Vagina (tissue), 2 donors: ENCODE results near the gene TRIM65. TPM values are rescaled to one million over a fixed set of nuclear protein-coding genes. Genes with fewer than 3 reads are reported as not detected.

Experiments
- DNase-seq, 2 donors: peaks; one replicate each; pipeline ENCODE4 v3.0.0-alpha.2; 2017; ENCODE audit errors: extremely low spot score in 2 of 2
- H3K27ac ChIP-seq: fragments of 200-600 bp; sonication (generic); one replicate; pipeline ENCODE4 v1.5.1; 2019
- H3K27me3 ChIP-seq: fragments of 200-600 bp; sonication (generic); one replicate; pipeline ENCODE4 v1.5.1; 2019
- H3K36me3 ChIP-seq, 2 donors: fragments of 200-600 bp; sonication (generic); one replicate each; pipeline ENCODE4 v1.5.1; 2017 to 2019
- H3K4me1 ChIP-seq: fragments of 200-600 bp; sonication (generic); one replicate; pipeline ENCODE4 v1.5.1; 2019
- H3K4me3 ChIP-seq, 2 donors: fragments of 200-600 bp; sonication (generic); 1 replicate in 1 of 2; 2 replicates in 1 of 2; pipeline ENCODE4 v1.5.1; 2016 to 2019
- H3K9me3 ChIP-seq: fragments of 200-600 bp; sonication (generic); one replicate; pipeline ENCODE4 v1.5.1; 2019
- CTCF ChIP-seq, 3 experiments: fragments of 450-650 bp in 2 of 3; fragments of 200-600 bp in 1 of 3; sonication (generic) in 1 of 3; IDR thresholded peaks; one replicate each; pipeline ENCODE4 v1.5.1; 2017 to 2019; ENCODE audit warnings: antibody characterized with exemption in 3 of 3, mild to moderate bottlenecking in 2 of 3, moderate library complexity in 2 of 3
- POLR2A ChIP-seq, 2 donors: fragments of 450-650 bp; IDR thresholded peaks; one replicate each; pipeline ENCODE4 v1.6.1; 2017; ENCODE audit warnings: antibody characterized with exemption in 2 of 2, mild to moderate bottlenecking in 2 of 2, moderate library complexity in 2 of 2
- POLR2AphosphoS5 ChIP-seq, 2 donors: sonication (generic); formaldehyde crosslinking; IDR thresholded peaks; one replicate each; pipeline ENCODE4 v1.9.0; 2017; ENCODE audit warnings: antibody characterized with exemption in 2 of 2, mild to moderate bottlenecking in 2 of 2, low read depth in 1 of 2; ENCODE audit not compliant: insufficient read depth in 1 of 2
- intact Hi-C: fragments of 100-400 bp; cut with DNase I; formaldehyde crosslinking; loops from one replicate; pipeline ENCODE4 v1.15.1; 2023
- total RNA-seq: library from RNA; depleted of rRNA; stranded (reverse); fragments of >200 nt; gene quantifications from one replicate; pipeline ENCODE4 v1.2.3, GENCODE V29; 2016

The TRIM65 gene
- total RNA-seq, 1 donor from 2014 or later, result 59.9 TPM

DNA sequence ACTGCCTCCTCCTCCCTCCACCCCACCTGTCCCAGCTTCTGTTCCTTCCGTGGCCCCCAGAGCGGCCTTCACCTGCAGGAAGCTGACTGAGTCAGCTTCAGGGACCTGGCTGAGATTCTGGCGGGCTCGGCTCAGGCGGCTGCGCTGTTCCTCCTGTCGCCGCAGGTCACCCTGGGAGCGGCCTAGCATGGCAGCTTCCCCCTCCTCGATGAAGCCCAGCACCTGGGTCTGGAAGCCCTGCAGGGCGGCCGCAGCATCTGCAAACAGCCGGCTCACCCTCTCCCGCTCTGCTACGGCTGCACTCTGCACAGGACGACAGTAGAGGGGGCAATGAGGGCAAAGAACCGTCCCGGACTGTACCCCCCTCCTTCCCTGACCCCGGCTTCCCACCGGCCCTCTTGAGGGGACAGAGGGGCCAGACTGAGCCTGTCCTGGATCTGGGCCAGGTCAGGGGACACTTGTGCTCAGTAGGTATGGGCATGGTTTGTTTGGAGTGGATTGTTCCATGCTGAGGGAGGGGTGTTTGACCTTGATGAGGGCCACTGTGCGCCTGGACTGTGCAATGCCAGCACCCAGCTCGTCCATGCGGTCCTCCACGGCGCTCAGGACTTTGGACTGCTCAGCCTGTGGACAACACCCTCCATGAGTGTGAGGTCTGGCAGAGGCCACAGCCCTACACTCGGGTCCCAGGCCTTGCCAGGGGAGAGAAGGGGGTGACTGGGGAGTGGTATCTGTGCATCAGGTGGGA is 20.4 kb downstream of the TRIM65 start:
- H3K27ac ChIP-seq, result peak overlapping the region; percentile 99
- peak overlapping the region; percentile 66 to 83 for H3K4me3 ChIP-seq
- H3K27me3 ChIP-seq, result no peaks in the 10 kb centered on the region
- intact Hi-C loops, result loop anchor here (2.0 to 10.0 kb wide), 2 partner anchors 22 to 112 kb away; partner anchors contain the start of genes GALK1 and WBP2
- TF ChIP-seq CTCF (IDR thresholded peaks at IDR 0.05), result peak in 1 of 3 experiments; percentile 13
- TF ChIP-seq POLR2AphosphoS5 (IDR thresholded peaks at IDR 0.05; ENCODE audit: insufficient read depth in 1 of 2, low read depth in 1 of 2), result peak in 1 of 2 donors; percentile 20
- TF ChIP-seq POLR2A (IDR thresholded peaks at IDR 0.05), result no peak
- H3K36me3 ChIP-seq, result peaks cover 0 to 22% of the 10 kb centered on the region in 2 donors
- no peak for DNase-seq
- H3K4me1 ChIP-seq, result peaks cover 51% of the 10 kb centered on the region
- H3K9me3 ChIP-seq, result no peaks in the 10 kb centered on the region

DNA sequence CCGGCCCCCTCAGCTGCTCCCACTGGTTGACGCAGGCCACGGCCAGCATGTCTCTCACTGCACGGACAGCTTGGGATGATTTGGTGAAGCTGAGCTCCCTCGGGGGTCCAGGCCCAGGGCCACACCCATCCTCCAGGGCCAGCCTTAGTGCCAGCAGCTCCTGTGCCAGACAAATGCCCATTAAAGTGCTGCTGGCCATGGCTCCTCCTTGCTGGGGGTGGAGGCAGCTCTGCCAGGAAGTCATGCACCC is 20.9 kb downstream of the TRIM65 start:
- peak overlapping the region; percentile 99 for H3K27ac ChIP-seq
- peak in 1 of 2 donors; percentile 93 for DNase-seq
- H3K4me3 ChIP-seq, result peak overlapping the region; percentile 66 to 83
- no peaks in the 10 kb centered on the region for H3K27me3 ChIP-seq
- H3K9me3 ChIP-seq, result no peaks in the 10 kb centered on the region
- intact Hi-C loops, result loop anchor here (2.0 to 10.0 kb wide), 2 partner anchors 21 to 111 kb away; partner anchors contain the start of genes GALK1 and WBP2
- peaks cover 0 to 22% of the 10 kb centered on the region in 2 donors for H3K36me3 ChIP-seq
- H3K4me1 ChIP-seq, result peaks cover 53% of the 10 kb centered on the region
- no peak for TF ChIP-seq CTCF (IDR thresholded peaks at IDR 0.05)
- TF ChIP-seq POLR2AphosphoS5 (IDR thresholded peaks at IDR 0.05; ENCODE audit: insufficient read depth in 1 of 2, low read depth in 1 of 2), result peak; percentile 24 to 66

GRCh38 chr17:75875182-75875939 is 21.4 kb downstream of the TRIM65 start:
- peaks cover 58% of the 10 kb centered on the region for H3K4me1 ChIP-seq
- DNase-seq, result no peak

DNA sequence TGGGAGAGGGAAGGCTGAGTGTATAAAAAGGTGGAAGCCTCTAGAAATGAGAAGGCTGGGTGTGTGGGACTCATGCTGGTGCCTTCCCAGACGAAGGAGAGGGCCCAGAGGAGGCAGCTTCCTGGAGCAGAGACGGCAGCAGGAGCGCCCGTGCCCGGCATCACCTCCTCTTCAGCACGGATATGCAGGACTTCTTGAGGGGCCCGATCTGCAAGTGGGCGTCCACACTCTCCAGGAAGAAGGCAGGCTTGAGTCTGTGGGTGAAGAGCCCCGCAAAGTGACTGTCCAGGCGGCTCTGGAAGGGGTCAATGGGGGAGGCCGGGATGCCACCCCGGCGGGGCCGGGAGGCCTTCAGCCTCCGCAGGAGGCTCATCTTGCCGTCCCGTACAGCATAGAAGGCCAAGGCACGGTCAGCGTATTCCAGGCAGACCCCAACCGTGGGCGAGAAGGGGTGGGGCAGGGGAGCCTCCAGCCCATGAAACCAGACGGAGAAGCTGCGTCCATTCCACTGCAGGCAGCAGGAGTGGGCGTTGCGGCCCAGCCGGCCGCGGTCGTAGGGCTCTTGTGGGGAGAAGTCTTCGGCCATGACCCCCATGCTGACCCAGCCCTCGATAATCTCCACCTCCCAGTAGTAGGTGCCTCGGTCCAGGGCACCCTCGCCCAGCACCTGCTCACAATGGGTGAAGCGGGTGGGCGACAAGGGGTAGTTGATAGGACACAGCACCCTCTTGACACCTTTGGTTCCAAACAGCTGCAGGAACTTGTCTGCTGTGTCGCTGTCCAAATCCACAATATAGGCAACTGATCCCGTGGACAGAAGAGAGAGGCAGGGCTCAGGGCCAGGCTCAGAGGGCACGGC is 22.2 kb downstream of the TRIM65 start:
- peaks cover 0 to 22% of the 10 kb centered on the region in 2 donors for H3K36me3 ChIP-seq
- DNase-seq, result no peak
- no peak overlapping the region for H3K4me3 ChIP-seq
- peak overlapping the region; percentile 99 for H3K27ac ChIP-seq
- H3K27me3 ChIP-seq, result no peaks in the 10 kb centered on the region
- intact Hi-C loops, result loop anchor here (10.0 kb wide), 1 partner anchor 110 kb away; the partner anchor contains the start of gene GALK1
- no peaks in the 10 kb centered on the region for H3K9me3 ChIP-seq
- TF ChIP-seq POLR2A (IDR thresholded peaks at IDR 0.05) (no peak), CTCF (IDR thresholded peaks at IDR 0.05) (no peak), POLR2AphosphoS5 (IDR thresholded peaks at IDR 0.05; ENCODE audit: insufficient read depth in 1 of 2, low read depth in 1 of 2) (no peak)
- H3K4me1 ChIP-seq, result peaks cover 66% of the 10 kb centered on the region

More at GRCh38 chr17:75875182-75875939, 21.4 kb downstream of the TRIM65 start:
- Histone ChIP-seq H3K9me3 (no peaks in the 10 kb centered on the region), H3K36me3 (peaks cover 0 to 22% of the 10 kb centered on the region in 2 donors), H3K27me3 (no peaks in the 10 kb centered on the region), H3K27ac (peak overlapping the region; percentile 99), H3K4me3 (peak overlapping the region in 1 of 2 donors; percentile 83)
- TF ChIP-seq CTCF (IDR thresholded peaks at IDR 0.05) (no peak), POLR2A (IDR thresholded peaks at IDR 0.05) (no peak), POLR2AphosphoS5 (IDR thresholded peaks at IDR 0.05; ENCODE audit: insufficient read depth in 1 of 2, low read depth in 1 of 2) (no peak)
- intact Hi-C loops, result loop anchor here (10.0 kb wide), 1 partner anchor 111 kb away; the partner anchor contains the start of gene GALK1
